GM19328 (cell line): ENCODE results near the gene TGFA.

Experiments used
- ATAC-seq: cut with Tn5 transposase; IDR thresholded peaks from one replicate; pipeline ENCODE4 v1.9.1; 2021; ENCODE audit warnings: mild to moderate bottlenecking, moderate library complexity; ENCODE audit not compliant: unreplicated experiment

Gene TGFA

DNA sequence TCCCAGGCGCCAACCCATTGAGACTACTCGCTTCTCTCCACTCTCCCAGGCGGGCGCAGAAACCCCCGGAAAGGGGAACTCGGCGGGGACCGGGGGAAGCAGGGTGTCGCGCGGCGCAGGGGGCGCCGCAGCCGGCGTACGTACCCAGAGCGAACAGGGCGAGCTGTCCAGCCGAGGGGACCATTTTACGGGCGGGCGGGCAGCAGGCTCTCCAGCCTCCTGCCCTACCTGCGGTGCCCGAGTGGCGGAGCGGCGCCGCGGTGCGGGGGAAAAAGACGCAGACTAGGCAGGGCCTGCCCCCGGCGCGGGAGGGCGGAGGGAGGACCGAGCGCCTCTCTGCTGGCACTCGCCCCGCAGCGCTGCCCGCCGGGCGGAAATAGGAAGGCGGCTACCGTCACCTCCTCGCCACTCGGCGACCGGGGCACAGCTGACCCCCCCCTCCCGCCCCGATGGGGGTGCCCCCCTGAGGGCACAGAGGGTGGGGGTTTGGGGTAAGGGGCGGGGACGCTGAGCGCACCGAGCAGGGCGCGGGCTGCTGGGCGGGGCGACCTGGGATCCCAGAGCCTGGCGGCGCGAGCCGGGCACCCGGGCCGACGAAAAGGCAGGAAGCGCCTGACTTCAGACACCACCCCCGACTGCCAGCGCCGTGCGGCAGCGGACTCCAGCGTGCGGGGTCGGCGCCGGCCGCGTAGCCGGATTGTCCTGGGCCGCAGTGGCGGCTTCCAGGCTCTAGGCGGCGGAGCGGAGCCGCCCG, at the start of gene TGFA:
TSS of gene TGFA (minus strand) at position 243 of the 754 bp plus-strand sequence. CDS start at position 184, 59 bp downstream.
- peak; percentile 76 for ATAC-seq

- ATAC-seq = no peak
These were observed 49.4 kb upstream of the TGFA start for GRCh38 chr2:70603066-70603465.

- ATAC-seq = no peak
These were observed 44.6 kb upstream of the TGFA start for GRCh38 chr2:70598197-70598596.

DNA sequence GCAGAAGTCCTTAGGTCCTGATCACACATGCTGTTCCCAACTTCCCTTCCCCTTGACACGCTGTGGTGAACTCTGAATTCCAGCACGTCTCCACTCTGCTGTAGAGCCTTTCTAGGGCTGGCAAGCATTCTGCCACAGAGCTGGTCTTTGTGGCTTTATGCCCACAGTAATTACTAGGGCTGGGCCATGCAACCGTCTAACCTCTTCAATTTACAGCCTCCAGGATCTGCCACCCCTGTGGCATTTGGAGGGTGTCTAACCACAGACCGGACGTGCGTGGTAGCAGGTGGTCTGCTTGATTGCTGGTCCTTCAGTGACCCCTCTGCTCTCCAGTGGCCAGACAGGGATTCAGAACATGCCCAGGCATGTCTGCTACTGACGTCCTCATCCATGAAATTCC, 43.1 kb upstream of the TGFA start:
- ATAC-seq = no peak

- no peak for ATAC-seq
These were observed 42.7 kb upstream of the TGFA start for GRCh38 chr2:70596293-70596692.

DNA sequence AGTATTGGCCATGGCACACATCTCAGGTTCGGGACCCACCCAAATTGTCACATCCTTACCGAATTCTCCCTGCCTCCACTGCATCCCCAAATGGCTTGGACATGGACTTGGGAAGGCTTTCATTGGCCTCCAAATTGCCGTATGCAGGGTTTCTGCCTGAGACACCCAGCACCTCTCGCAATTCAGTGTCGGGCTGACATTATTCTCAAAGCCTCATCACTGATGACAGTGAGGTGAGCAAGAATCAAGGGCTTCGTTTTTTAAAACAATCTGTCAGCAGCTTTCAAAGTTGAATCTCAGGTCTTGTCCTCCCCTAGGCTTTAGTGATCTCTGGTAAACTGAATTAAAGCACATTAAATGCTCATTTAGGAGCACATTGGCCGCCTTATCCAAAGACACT, 29.5 kb upstream of the TGFA start:
- ATAC-seq = no peak

- no peak for ATAC-seq
These were observed 26.7 kb upstream of the TGFA start for GRCh38 chr2:70580352-70580751.

GRCh38 chr2:70574618-70575017, 21.0 kb upstream of the TGFA start:
- no peak for ATAC-seq

GRCh38 chr2:70574109-70574508, 20.5 kb upstream of the TGFA start:
- ATAC-seq = no peak

- ATAC-seq = no peak
These were observed 16.5 kb upstream of the TGFA start for GRCh38 chr2:70570041-70570661.

- ATAC-seq = no peak
These were observed 15.9 kb upstream of the TGFA start for GRCh38 chr2:70569559-70569958.

DNA sequence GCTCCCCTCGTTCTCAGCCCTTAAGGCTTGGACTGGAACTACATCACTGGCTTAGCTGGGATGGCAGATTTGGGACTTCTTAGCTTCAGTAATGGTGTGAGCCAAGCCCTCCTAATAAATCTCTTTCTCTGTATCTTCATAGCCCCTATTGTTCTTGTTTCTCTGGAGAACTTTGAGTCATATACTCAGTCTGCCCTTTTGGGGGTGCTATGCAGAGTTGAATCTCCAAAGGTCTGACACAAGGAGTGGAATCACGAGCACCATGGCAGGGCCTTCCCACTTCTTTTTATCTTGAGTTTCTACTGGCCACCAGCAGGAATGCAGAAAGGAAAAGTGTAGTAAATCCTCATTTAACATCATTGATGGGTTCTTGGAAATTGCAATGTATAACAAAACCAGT, 13.3 kb upstream of the TGFA start:
- ATAC-seq = no peak

- no peak for ATAC-seq
These were observed 12.8 kb upstream of the TGFA start for GRCh38 chr2:70566464-70566863.

GRCh38 chr2:70565039-70565731, 11.6 kb upstream of the TGFA start:
- ATAC-seq = no peak

DNA sequence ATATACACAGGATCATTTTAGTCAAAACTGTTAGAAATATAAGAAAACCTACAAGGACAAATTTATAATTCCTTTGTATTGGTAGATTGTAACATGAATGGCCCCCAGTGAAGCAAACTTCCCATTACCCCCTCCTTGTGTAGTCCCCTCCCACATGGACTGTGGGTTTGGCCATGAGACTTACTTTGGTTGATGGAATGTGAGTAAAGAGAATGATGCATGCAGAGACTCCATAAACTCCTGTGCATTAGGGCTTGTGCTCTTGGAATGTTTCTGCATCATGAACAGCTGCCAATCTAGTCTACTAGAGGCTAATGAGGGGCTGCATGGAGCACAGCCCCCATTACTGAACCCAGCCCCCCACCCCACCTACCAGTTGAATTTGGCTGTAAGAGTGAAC, 8.3 kb upstream of the TGFA start:
- no peak for ATAC-seq

GRCh38 chr2:70560442-70560841, 6.8 kb upstream of the TGFA start:
- ATAC-seq = no peak

DNA sequence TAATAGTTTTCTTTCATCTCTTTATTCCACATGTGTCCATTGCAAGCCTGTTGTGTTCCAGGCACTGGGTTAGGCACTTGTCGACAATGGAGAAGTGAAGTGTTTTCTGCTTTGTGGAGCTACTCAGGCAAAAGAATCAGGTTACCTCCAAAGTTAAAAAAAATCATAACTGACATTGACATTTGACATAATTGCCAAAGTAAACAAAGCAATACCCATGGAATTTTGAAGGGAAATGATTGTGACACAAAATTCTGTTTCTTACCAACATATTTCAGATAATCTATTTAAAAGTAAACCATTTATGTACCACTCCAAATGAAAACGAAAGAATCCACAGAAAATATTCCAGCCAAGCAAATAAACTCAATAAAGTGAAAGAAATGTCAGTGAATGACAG, 6.4 kb upstream of the TGFA start:
- ATAC-seq = no peak

GRCh38 chr2:70558195-70558808, 4.7 kb upstream of the TGFA start:
- no peak for ATAC-seq

DNA sequence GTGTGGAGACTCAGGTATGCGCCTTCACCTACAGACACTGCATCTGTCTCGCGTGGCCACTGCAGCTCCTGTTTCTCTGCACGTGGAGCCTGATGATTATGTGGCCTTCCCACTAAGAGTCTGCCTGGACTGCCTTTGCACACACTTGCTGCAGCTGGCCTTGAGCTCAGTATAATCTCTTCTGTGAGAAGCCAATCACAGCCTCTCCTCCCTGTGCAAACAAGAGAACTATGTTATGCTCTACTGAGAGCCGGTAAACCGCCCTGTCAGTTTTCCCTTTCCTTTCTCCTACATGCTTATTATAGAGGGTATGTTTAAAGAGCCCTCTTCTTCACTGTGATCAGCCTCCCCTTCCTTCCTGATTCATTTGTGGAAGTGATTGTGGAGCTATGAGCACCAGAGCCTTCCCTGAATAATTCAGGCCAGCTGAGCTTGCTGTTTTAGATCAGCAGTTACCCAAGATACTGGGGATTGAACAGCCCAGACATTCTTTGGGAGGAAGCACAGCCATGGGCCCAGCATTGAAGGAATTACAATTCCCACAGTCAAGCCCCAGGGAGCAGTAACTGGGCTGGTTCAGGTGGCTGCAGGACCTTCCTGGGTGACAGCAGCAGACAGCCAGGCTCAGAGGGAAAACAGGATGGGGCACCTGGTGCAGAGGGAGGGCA, 3.7 kb upstream of the TGFA start:
- ATAC-seq = no peak

DNA sequence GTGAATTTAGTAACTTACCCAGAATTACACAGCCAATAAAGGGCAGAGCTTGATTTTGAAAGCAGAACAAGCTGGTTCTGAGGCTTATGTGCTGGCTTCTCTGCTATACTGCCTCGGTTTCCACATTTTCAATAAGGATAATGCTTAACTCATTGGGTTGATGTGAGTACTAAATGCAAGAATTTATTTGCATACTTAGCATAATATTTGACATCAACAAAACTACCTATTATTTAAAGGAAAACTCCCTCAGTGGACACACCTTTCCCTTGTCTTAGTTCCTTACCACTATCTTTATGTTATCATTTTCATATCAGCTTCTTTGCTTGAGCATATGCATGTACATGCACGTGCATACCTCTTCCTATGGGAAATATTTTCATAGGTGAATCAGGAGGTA, 3.0 kb upstream of the TGFA start:
- no peak for ATAC-seq

DNA sequence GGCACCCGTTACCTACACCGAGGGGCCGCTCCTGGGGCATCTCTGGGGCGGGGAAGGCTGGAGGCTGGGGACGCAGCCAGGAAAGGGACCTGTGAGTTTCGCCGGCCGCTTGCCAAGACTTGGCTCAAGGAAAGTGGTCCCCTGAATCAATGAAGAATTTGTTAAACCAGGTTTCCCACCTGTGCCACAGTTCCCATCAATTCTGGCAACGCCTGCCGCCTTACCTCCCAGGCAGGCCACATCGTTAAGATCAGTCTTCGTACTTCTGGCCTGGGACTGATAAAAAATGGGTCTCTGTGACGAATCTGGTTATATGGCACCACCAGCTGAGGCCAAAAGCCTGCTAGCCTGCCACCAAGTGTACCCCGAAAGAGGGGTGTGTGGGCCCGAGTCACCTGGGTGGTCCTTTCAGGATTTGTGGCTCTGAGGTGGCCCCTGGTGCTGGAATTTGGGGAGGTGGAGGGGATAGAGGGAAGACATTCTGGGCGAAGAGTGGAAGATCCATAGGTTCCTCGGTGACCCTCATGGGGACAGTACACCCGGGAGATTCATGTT, 789 bp upstream of the TGFA start:
- no peak for ATAC-seq
